HG02798 (cell line): ENCODE results near the gene UNC13C.

ENCODE experiments used
- ATAC-seq: cut with Tn5 transposase; IDR thresholded peaks from one replicate; pipeline ENCODE4 v1.9.1; 2021; ENCODE audit warnings: mild to moderate bottlenecking; ENCODE audit not compliant: unreplicated experiment, poor library complexity

The UNC13C gene

DNA sequence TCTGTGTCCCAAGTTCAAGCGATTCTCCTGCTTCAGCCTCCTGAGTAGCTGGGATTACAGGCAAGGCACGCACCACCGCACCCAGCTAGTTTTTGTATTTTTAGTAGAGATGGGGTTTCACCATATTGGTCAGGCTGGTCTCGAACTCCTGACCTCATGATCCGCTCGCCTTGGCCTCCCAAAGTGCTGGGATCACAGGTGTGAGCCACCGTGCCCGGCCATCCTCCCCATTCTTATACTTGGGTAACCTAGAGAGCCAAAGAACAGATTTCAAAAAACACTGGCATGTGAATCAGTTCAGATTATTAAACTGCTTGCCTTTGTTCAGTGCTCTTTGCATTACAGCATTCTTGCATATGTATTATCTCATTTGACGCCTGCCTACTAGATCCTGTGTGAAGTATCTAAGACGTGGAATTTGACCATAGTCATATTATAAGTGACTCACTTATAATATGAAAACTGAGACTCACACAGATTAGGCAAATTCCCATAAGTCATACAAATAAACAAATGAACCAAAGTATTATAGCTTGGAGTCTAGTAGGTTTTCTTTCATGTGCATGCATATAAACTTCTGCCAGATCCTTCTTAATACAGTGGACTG is 123.5 kb downstream of the UNC13C start:
- no peak for ATAC-seq

DNA sequence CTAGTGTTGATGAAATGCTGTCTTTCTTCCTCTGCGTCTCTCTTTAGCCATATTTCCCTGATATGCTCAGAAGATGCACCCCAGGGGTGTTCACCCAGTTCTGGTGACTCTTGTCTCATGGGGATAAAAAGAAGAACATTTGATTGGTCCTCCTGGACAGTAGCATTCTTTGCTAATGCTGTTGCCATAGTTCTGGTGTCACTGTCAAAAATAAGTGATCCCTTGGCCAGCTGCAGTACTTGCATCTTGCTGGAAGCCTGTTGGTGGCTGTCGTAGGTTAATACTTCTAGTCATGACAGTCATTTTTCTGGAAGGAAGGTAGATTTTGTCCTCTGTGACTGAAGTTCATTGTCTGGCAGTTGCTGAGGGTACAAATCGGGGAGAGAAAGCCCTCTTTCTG is 124.5 kb downstream of the UNC13C start:
- no peak for ATAC-seq

DNA sequence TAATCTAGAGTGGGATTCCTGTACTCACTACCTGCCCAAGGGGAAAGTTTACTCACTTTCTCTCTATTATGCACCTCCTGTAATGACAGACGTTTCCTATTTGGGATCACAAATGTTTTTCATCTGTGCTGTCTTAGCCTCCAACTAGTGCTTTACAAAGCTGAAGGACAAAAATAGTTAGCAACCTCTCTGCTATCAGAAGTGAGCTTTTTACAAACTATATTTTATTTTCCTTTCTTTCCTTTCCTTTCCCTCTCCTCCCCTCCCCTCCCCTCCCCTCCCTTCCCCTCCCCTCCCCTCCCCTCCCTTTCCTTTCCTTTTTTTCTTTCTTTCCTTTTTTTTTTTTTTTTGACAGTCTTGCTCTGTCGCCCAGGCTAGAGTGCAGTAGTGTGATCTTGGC is 130.8 kb downstream of the UNC13C start:
- ATAC-seq = no peak

DNA sequence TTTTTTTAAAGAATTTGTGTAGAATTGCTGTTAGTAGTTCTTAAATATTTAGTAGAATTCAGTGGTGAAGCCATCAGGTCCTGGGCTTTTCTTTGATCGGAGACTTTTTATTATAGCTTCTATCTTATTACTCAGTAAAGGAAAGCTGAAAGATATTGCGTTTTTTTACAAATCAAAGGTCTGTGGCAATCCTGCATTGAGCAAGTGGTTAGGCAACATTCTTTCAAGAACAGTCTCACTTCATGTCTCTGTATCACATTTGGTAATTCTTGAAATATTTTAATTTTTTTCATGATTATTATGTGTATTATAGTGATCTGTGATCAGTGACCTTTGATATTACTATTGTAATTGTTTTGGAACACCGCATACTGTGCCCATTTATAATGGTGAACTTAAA is 140.8 kb downstream of the UNC13C start:
- no peak for ATAC-seq

DNA sequence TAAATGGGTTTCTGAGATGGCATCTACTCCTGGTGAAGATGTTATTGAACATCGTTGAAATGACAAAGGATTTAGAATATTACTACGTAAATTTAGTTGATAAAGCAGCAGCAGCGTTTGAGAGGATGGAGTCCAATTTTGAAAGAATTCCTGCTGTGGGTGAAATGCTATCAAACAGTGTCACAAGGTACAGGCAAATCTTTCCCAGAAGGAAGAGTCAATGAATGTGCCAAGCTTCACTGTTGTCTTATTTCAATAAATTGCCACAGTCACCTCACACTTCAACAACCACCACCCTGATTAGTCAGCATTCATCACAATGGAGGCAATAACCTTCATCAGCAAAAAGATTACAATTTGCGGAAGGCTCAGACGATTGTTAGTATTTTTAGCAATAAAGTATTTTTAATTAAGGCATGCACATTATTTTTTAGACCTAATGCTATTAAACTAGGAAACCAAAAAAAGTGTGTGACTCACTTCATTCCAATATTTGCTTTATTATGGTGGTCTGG is 142.8 kb downstream of the UNC13C start:
- ATAC-seq = no peak

DNA sequence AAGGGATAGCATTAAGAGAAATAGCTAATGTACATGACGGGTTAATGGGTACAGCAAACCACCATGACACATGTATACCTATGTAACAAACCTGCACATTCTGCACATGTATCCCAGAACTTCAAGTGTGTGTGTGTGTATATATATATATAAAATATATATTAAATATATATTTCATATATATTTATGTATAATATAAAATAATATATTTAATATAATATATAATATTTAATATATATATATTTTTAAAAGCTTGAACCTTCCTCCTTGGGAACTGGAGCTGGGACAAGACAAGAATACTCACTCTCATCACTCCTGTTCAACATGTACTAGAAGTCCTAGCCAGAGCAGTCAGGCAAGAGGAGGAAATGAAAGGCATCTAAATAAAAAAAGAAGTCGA is 149.3 kb downstream of the UNC13C start:
- no peak for ATAC-seq

DNA sequence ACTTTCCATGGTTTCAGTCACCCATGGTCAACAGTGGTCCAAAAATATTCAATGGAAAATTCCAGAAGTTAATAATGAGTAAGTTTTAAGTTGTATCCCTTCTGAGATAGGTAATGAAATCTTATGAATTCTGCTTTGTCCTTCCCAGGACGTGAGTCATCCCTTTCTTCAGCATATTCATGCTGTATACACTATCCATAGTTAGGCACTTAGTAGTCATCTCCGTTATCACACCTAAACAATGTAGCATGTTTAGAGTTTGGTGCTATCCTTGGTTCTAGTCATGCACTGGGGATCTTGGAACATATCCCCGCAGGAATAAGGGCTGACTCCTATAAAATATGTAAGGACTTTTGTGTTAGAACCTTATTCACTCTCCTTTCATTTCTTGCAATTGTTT is 153.2 kb downstream of the UNC13C start:
- ATAC-seq = no peak

DNA sequence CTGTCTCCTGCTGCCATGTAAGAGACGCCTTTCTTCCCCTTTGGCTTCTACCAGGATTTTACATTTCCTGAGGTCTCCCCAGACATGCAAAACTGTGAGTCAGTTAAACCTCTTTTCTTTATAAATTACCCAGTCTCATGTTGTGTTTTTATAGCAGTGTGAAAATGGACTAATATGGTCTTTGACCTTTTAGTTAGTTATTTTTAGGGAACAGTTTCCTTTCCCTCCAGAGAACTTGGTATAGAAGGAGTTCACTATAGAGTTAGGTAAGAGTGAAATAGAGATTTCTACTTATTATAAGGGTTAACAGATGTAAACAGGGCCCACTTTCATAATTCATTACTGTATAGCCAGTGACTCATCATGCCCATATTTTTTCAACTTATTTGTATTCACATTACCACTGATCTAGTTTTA is 170.9 kb downstream of the UNC13C start:
- ATAC-seq = no peak

DNA sequence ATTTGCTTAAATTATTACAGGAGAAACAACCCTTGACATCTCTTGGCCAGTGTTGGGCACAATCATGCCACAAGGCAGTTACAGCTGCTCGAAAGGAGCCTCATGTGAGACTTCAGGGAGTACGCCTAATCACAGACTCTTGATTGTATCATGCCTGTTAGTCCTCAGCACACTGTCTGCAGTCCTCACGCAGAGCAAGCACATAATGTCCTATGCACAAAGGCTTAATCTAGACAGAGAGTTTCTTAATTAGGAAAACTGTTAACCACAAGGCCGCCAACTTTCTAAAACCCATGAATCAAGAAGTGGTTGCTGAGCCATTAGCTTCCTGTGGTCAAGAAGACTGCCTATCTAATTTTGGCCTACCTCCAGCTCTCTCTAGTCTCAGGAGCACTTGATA is 172.0 kb downstream of the UNC13C start:
- ATAC-seq = no peak

DNA sequence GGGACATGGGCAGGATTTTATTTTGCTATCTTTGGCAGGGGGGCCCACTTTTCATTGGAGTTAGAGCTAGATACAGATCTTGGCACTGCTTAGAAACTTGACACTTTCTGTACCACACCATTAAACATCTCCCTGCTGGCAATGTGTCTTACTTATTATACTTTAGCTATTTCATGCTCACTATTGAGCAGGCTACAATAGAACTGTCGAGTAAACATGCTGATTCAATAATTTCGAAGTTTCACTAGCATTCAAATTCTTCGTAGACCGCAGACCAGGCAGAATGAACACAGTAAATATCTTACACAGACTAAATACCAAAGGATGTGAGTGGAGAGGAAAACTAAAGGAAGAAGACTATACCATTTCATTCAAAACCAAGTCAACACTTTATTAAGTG is 180.8 kb downstream of the UNC13C start:
- no peak for ATAC-seq

DNA sequence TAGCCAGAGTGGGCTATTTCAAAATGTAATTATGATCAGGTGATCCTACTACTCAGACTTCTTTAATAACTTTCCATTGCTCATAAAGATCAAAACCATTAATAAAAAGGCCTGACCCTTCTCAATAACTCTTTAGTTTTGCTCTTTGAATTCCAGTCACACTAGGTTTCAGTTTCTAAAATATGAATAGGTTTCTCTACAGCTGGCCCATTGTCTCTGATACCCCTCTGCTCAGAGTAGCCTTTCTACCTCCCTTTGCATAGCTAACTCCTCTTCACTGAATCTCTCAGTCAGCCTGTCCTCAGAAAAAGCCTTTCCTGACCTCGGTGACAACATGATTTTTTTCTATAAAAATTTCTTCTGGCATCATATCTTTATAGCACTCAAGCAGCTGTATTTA is 209.1 kb downstream of the UNC13C start:
- no peak for ATAC-seq

DNA sequence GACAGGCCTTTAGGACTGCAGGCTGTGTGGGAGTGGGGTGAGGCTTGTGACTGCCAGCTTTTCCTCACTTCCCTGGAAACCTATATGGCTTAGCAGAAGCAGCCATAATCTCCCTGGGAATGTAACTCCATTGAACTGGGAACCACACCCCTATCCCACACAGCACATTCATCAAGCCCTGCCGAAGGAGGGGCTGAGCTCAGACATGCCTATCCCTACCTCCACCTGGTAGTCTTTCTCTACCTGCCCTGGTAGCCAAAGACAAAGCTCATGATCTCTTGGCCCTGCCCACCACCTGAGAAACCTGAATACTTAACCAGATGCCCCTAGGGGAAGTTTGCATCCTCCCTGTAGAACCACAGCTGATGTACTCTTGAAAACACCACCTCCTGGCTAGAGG is 219.8 kb downstream of the UNC13C start:
- ATAC-seq = no peak

DNA sequence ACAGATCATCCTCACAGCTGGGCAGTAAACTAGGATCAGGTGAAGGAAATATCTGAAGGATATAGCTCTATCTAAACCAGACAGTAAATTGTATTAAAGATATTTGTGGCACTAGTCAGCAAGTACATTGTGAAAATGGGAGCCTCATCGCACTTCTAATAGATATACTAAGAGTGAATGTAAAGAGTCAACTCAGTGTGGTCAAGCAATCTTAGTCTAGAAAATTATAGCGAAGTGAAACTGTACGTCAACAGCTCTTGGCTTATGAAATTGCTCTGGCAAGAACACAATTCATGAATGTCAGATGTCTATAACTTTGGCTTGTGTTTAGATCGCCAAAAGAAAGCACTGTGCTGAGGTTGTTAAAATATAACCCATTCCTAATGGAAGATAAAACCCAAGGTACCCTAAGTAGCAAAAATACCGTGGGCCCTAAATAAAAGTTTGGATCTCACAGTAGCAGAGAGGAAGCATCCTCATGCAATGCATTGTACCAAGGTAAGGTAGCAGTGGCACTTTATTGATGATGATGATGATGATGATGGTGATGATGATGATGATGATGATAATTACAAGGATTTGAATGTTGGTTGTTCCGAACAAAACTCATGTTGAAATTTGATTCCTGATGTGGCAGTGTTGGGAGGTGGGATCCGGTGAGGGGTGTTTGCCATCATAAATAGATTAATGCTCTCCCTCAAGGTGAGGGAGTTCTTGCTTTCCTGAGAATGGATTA is 228.5 kb downstream of the UNC13C start:
- no peak for ATAC-seq

DNA sequence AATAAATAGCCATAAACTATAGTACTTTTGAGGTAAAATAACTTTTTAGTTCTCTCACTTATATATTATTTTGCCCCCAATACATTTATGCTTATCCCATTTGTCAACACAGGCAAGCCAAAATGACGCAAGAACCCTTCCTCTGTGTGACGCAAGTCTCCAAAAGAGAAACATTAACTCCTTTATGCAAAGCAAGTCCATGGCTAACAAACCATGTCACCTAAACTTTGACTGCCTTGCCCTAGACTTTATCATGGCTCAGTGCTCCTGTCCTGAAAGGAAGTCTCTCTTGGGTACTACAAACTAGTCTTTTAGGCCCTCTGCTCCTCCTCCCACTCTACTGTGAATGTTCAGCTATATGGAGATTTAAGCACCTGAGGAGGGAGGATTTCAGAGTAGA is 230.5 kb downstream of the UNC13C start:
- no peak for ATAC-seq

DNA sequence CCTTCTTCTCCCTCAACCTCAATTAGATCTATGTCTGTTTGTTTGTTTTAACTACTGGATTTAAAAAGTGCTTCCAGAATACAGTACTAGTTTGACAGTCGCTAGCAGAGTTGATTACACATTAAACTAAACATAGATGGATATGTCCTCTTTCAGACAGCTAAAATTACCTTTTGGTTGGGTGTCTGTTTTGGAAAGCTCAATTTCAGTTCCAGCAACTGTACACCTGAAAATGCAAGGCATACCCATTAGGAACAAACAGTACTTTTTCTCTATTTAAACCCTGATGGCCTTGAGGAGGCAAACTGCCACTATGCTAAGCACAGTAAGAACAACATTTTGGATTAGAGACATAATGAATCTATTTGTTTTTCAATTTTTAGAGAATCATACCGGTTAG is 234.4 kb downstream of the UNC13C start:
- no peak for ATAC-seq

DNA sequence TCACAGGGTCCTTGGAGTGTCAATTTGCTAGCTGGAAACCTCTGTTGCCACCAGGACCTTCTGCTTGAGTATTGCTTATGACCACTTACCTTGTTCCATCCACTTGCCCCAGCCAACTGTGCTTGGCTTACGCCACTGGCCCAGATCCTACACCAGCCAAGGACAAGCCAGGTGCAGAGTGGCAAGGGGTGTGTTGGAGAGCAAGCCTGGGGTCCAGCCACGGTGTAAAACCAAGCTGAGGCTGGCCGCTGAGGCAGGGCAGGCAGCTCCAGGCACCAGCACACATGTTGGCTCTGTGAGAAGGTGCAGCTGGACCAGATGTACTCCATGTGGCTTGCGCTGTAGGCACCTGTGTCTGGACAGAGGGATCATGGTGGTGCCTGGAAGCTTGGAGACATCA is 248.2 kb downstream of the UNC13C start:
- no peak for ATAC-seq

DNA sequence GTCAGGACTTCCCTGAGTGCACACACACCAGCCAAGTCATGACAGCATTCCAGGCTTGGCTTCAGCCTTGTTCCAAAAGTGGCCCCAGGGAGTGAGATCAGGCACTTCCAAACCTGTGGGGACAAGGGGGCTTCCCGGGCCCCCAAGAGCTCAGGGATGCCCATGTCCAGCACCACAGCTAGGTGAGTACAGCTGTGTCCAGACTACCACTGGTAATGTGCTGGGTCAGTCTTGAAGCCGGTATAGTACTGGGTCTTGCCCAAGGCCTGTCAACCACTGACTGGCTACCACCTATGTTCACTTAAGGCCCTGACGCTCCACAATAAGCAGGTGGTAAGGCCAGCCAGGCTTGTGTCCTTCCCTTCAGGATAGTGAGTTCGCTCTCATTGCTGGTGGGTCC is 249.3 kb downstream of the UNC13C start:
- ATAC-seq = no peak

DNA sequence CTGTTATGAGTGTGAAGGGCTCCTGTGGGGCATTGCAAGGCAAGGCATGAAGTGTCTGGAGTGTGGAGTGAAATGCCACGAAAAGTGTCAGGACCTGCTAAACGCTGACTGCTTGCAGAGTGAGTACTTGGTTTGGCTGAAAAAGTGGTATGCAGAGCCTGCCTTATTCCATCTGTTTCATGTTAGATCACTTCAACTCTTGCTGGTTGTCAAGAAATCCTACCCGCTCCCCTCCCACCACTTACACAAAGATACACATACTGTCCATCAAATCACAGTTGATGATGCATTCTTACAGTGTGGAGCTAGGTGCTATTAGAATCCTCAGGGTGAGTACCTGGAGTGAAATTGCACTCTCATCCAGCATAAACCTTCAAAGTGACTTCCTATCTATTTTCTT is 272.1 kb downstream of the UNC13C start:
- ATAC-seq = no peak

DNA sequence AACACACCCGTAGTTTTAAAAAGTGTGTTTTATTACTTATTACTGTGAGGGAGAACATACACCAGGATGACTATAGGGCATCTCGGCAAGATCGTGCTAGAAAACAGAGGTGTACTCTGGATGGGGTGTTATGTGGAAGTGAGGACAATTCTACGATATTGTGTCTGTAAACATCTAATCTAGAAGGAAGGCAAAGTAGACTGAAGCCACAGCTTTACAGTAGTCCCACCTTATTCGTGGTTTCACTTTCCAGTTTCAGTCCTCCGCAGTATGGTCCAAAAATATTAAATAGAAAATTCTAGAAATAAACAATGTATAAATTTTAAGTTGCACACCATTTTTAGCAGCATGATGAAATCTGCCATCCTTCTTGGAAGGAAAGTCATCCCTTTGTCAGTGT is 277.9 kb downstream of the UNC13C start:
- no peak for ATAC-seq

DNA sequence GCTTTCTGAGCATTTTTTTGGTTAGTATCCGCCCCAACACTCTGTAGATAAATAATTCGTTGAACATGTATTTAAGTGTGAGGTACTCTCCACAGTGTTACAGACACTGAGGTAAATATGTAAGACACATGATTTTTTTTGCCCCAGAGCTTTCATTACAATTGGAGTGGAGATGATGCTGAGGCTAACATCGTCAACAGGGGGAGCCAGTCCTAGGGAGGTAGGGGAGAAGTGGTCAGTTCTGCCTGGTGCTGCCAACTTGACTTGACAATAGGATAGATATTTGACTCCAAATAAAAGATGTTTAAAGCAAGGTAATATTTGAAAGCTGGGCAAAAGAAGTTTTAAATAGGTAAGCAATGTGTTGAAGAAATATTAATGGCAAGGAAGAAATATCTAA is 295.7 kb downstream of the UNC13C start:
- no peak for ATAC-seq

DNA sequence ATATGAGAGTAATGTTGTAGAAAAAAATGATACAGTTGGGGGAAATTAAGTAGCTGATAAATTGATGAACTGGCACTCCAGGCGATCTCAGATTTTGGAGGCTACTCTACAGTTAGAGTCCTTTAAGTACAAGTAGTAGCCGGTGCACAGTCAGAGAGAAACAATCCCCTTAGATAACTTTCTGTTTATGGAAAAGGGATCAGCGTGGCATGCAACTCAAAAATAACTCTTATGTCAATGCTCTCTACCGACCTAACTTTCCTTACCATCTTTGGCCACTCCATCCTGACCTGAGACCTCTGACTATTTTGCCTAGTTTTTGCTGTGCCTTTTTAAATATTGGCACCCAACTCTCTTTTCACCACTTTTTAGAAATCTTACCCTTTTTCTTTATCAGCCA is 299.6 kb downstream of the UNC13C start:
- no peak for ATAC-seq

DNA sequence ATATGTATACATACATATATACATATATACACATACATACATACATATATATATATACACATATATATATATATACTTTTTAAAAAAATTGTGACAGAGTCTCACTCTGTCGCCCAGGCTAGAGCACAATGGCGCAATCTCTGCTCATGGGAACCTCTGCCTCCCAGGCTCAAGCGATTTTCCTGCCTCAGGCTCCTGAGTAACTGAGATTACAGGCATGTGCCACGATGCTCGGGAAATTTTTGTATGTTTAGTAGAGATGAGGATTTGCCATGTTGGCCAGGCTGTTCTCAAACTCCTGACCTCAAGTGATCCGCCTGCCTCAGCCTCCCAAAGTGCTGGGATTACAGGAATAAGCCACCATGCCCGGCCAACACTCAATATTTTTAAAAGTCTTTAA is 302.5 kb downstream of the UNC13C start:
- ATAC-seq = no peak
